ENCODE measurements around the gene TMEM243. TPM values are rescaled to one million over a fixed set of nuclear protein-coding genes. Genes with fewer than 3 reads are reported as not detected.

The TMEM243 gene
- total RNA-seq, 1 donor = 35.8 TPM

- DNase-seq (ENCODE audit: low read depth) = no peak
- no peak for TF ChIP-seq CTCF (IDR thresholded peaks at IDR 0.05; ENCODE audit: insufficient read depth, low read depth, low read length)
- no peak overlapping the region for H3K4me3 ChIP-seq (ENCODE audit: low read depth, low read length)
Observed at GRCh38 chr7:87202208-87202607, 17.3 kb downstream of the TMEM243 start.

- H3K4me3 ChIP-seq (ENCODE audit: low read depth, low read length) = no peak overlapping the region
- no peak for TF ChIP-seq CTCF (IDR thresholded peaks at IDR 0.05; ENCODE audit: insufficient read depth, low read depth, low read length)
- DNase-seq (ENCODE audit: low read depth) = no peak
Observed at GRCh38 chr7:87199700-87200450, 19.7 kb downstream of the TMEM243 start.

- no peak for DNase-seq (ENCODE audit: low read depth)
- no peak for TF ChIP-seq CTCF (IDR thresholded peaks at IDR 0.05; ENCODE audit: insufficient read depth, low read depth, low read length)
- no peak overlapping the region for H3K4me3 ChIP-seq (ENCODE audit: low read depth, low read length)
Observed at GRCh38 chr7:87199241-87199640, 20.3 kb downstream of the TMEM243 start.

- no peak overlapping the region for H3K4me3 ChIP-seq (ENCODE audit: low read depth, low read length)
- no peak for TF ChIP-seq CTCF (IDR thresholded peaks at IDR 0.05; ENCODE audit: insufficient read depth, low read depth, low read length)
- DNase-seq (ENCODE audit: low read depth) = no peak
Observed at GRCh38 chr7:87193912-87194311, 25.6 kb downstream of the TMEM243 start.

- DNase-seq (ENCODE audit: low read depth) = no peak
- no peak for TF ChIP-seq CTCF (IDR thresholded peaks at IDR 0.05; ENCODE audit: insufficient read depth, low read depth, low read length)
- no peak overlapping the region for H3K4me3 ChIP-seq (ENCODE audit: low read depth, low read length)
Observed at GRCh38 chr7:87192784-87193487, 26.6 kb downstream of the TMEM243 start.

GRCh38 chr7:87190783-87191182 is 28.7 kb downstream of the TMEM243 start:
- TF ChIP-seq CTCF (IDR thresholded peaks at IDR 0.05; ENCODE audit: insufficient read depth, low read depth, low read length) = no peak
- no peak overlapping the region for H3K4me3 ChIP-seq (ENCODE audit: low read depth, low read length)
- no peak for DNase-seq (ENCODE audit: low read depth)
